ENCODE data around the gene CUL7.

CUL7 gene

DNA sequence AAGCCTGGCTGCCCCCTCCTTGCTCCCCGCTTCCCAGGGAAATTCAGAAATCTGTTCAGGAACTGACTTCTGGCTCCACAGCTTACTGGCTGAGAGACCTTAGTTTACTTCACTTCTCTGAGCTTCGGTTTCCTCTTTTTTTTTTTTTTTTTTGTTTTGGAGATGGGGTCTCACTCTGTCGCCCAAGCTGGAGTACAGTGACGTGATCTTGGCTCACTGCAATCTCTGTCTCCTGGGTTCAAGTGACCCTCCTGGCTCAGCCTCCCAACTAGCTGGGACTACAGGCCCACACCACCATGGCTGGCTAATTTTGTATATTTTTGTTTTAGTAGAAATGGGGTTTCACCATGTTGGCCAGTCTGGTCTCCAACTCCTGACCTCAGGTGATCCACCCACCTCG lies 37.4 kb upstream of the CUL7 start:
- H3K36me3 ChIP-seq (ENCODE audit: insufficient read depth, low read length) = no peaks in the 10 kb centered on the region
- H3K27me3 ChIP-seq (ENCODE audit: insufficient read depth, low read length) = no peaks in the 10 kb centered on the region
- no peak overlapping the region for H3K4me3 ChIP-seq (ENCODE audit: low read depth, low read length, poor library complexity, severe bottlenecking)
- no peak overlapping the region for H2AFZ ChIP-seq (ENCODE audit: low read length)
- H3K4me2 ChIP-seq (ENCODE audit: low read length) = no peak overlapping the region
- H3K4me1 ChIP-seq (ENCODE audit: insufficient read depth, low read length, severe bottlenecking) = no peaks in the 10 kb centered on the region
- no peaks in the 10 kb centered on the region for H4K20me1 ChIP-seq (ENCODE audit: insufficient read depth, low read length)
- H3K79me2 ChIP-seq (ENCODE audit: insufficient read depth, low read length) = no peaks in the 10 kb centered on the region
- no peak overlapping the region for H3K27ac ChIP-seq (ENCODE audit: low read depth, low read length, poor library complexity, severe bottlenecking)
- no peaks in the 10 kb centered on the region for H3F3A ChIP-seq (ENCODE audit: insufficient read depth, low read length)
- no peaks in the 10 kb centered on the region for H3K9me3 ChIP-seq (ENCODE audit: low read length)
- TF ChIP-seq EZH2 (IDR thresholded peaks at IDR 0.05; ENCODE audit: borderline replicate concordance, low read length) = no peak
- TF ChIP-seq, protein P1, sequence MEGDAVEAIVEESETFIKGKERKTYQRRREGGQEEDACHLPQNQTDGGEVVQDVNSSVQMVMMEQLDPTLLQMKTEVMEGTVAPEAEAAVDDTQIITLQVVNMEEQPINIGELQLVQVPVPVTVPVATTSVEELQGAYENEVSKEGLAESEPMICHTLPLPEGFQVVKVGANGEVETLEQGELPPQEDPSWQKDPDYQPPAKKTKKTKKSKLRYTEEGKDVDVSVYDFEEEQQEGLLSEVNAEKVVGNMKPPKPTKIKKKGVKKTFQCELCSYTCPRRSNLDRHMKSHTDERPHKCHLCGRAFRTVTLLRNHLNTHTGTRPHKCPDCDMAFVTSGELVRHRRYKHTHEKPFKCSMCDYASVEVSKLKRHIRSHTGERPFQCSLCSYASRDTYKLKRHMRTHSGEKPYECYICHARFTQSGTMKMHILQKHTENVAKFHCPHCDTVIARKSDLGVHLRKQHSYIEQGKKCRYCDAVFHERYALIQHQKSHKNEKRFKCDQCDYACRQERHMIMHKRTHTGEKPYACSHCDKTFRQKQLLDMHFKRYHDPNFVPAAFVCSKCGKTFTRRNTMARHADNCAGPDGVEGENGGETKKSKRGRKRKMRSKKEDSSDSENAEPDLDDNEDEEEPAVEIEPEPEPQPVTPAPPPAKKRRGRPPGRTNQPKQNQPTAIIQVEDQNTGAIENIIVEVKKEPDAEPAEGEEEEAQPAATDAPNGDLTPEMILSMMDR (IDR thresholded peaks at IDR 0.05; ENCODE audit: low read length) = no peak
- H3K9me2 ChIP-seq (ENCODE audit: low read depth, low read length) = no peaks in the 10 kb centered on the region
- no peak overlapping the region for H3K9ac ChIP-seq (ENCODE audit: low read length)

DNA sequence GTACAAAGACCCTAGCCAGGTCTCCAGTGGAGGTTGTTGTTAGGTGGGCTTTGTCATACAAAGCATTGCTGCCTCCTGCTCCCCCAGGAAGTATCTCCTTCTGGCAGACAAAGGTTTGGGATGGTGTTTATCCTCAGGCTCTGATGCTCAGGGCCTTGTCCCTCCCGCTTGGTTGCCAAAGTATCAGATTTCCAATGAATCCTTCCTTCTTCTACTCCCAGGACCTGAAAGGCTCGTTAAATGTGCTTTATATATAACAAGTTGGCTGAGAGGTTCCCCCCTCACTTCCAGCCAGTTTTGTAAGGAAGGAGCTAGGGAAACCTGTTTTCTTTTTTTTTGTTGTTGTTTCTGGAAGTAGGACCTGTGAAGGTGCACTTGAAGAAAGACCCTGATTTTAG lies 36.9 kb upstream of the CUL7 start:
- H3K27me3 ChIP-seq (ENCODE audit: insufficient read depth, low read length) = no peaks in the 10 kb centered on the region
- H4K20me1 ChIP-seq (ENCODE audit: insufficient read depth, low read length) = no peaks in the 10 kb centered on the region
- H3K9me3 ChIP-seq (ENCODE audit: low read length) = no peaks in the 10 kb centered on the region
- H3K36me3 ChIP-seq (ENCODE audit: insufficient read depth, low read length) = no peaks in the 10 kb centered on the region
- no peaks in the 10 kb centered on the region for H3K9me2 ChIP-seq (ENCODE audit: low read depth, low read length)
- H3K4me3 ChIP-seq (ENCODE audit: low read depth, low read length, poor library complexity, severe bottlenecking) = no peak overlapping the region
- no peak overlapping the region for H2AFZ ChIP-seq (ENCODE audit: low read length)
- no peaks in the 10 kb centered on the region for H3F3A ChIP-seq (ENCODE audit: insufficient read depth, low read length)
- no peak overlapping the region for H3K9ac ChIP-seq (ENCODE audit: low read length)
- H3K79me2 ChIP-seq (ENCODE audit: insufficient read depth, low read length) = no peaks in the 10 kb centered on the region
- H3K4me1 ChIP-seq (ENCODE audit: insufficient read depth, low read length, severe bottlenecking) = no peaks in the 10 kb centered on the region
- TF ChIP-seq, protein P1 (IDR thresholded peaks at IDR 0.05; ENCODE audit: low read length) = no peak
- no peak for TF ChIP-seq EZH2 (IDR thresholded peaks at IDR 0.05; ENCODE audit: borderline replicate concordance, low read length)
- no peak overlapping the region for H3K4me2 ChIP-seq (ENCODE audit: low read length)
- no peak overlapping the region for H3K27ac ChIP-seq (ENCODE audit: low read depth, low read length, poor library complexity, severe bottlenecking)

- no peak overlapping the region for H2AFZ ChIP-seq (ENCODE audit: low read length)
- no peaks in the 10 kb centered on the region for H3K9me3 ChIP-seq (ENCODE audit: low read length)
- H3K27ac ChIP-seq (ENCODE audit: low read depth, low read length, poor library complexity, severe bottlenecking) = no peak overlapping the region
- H3K27me3 ChIP-seq (ENCODE audit: insufficient read depth, low read length) = no peaks in the 10 kb centered on the region
- H3K9ac ChIP-seq (ENCODE audit: low read length) = no peak overlapping the region
- H3F3A ChIP-seq (ENCODE audit: insufficient read depth, low read length) = no peaks in the 10 kb centered on the region
- no peak for TF ChIP-seq EZH2 (IDR thresholded peaks at IDR 0.05; ENCODE audit: borderline replicate concordance, low read length)
- TF ChIP-seq, protein P1 (IDR thresholded peaks at IDR 0.05; ENCODE audit: low read length) = no peak
- H3K36me3 ChIP-seq (ENCODE audit: insufficient read depth, low read length) = no peaks in the 10 kb centered on the region
- no peak overlapping the region for H3K4me3 ChIP-seq (ENCODE audit: low read depth, low read length, poor library complexity, severe bottlenecking)
- H3K79me2 ChIP-seq (ENCODE audit: insufficient read depth, low read length) = no peaks in the 10 kb centered on the region
- H4K20me1 ChIP-seq (ENCODE audit: insufficient read depth, low read length) = no peaks in the 10 kb centered on the region
- H3K9me2 ChIP-seq (ENCODE audit: low read depth, low read length) = no peaks in the 10 kb centered on the region
- H3K4me2 ChIP-seq (ENCODE audit: low read length) = no peak overlapping the region
- H3K4me1 ChIP-seq (ENCODE audit: insufficient read depth, low read length, severe bottlenecking) = no peaks in the 10 kb centered on the region
Observed at GRCh38 chr6:43089874-43090558, 36.4 kb upstream of the CUL7 start.

All from OCI-LY1 (cell line).